WTC11 (cell line): Measurements from ENCODE around the gene PMP22.

Experiments used
- ESRRA ChIP-seq: sonication (generic); formaldehyde crosslinking; IDR thresholded peaks from 2 replicates; pipeline ENCODE4 v1.8.1; 2022; ENCODE audit warnings: mild to moderate bottlenecking, missing genetic modification reagents, borderline replicate concordance
- MXD4 ChIP-seq: fragments of 250-450 bp; sonication (Bioruptor Pico); IDR thresholded peaks from 2 replicates; pipeline ENCODE4 v1.8.0; 2021; ENCODE audit warnings: mild to moderate bottlenecking, moderate library complexity, borderline replicate concordance
- SMAD3 ChIP-seq: sonication (generic); formaldehyde crosslinking; IDR thresholded peaks from 2 replicates; pipeline ENCODE4 v1.8.0; 2022; ENCODE audit warnings: missing genetic modification reagents, mild to moderate bottlenecking, borderline replicate concordance
- SP1 ChIP-seq: sonication (generic); formaldehyde crosslinking; conservative IDR thresholded peaks from 2 replicates; pipeline ENCODE4 v1.8.1; 2022; ENCODE audit warnings: missing genetic modification reagents
- ZBTB21 ChIP-seq: sonication (generic); formaldehyde crosslinking; IDR thresholded peaks from 2 replicates; pipeline ENCODE4 v1.8.1; 2023; ENCODE audit warnings: mild to moderate bottlenecking, missing genetic modification reagents, borderline replicate concordance
- ZNF219 ChIP-seq: sonication (generic); formaldehyde crosslinking; IDR thresholded peaks from 2 replicates; pipeline ENCODE4 v1.8.0; 2023; ENCODE audit warnings: missing genetic modification reagents, mild to moderate bottlenecking, borderline replicate concordance
- ZNF317 ChIP-seq: sonication (generic); formaldehyde crosslinking; IDR thresholded peaks from 2 replicates; pipeline ENCODE4 v1.8.1; 2023; ENCODE audit warnings: low read depth, mild to moderate bottlenecking, moderate library complexity, missing genetic modification reagents, borderline replicate concordance
- TF ChIP-seq, protein P1 (sequence below): fragments of 200-600 bp; IDR thresholded peaks from 2 replicates; pipeline ENCODE4 v1.8.0; 2022; ENCODE audit warnings: antibody characterized with exemption
- TF ChIP-seq, protein P2 (sequence below): sonication (generic); formaldehyde crosslinking; IDR thresholded peaks from 2 replicates; pipeline ENCODE4 v1.8.0; 2022; ENCODE audit warnings: mild to moderate bottlenecking, missing genetic modification reagents
- TF ChIP-seq, protein P3 (sequence below): sonication (generic); formaldehyde crosslinking; IDR thresholded peaks from 2 replicates; pipeline ENCODE4 v1.8.0; 2022; ENCODE audit warnings: mild to moderate bottlenecking, missing genetic modification reagents
- TF ChIP-seq, protein P4 (sequence below): fragments of 250-450 bp; sonication (Bioruptor Pico); IDR thresholded peaks from 2 replicates; pipeline ENCODE4 v1.9.0; 2021; ENCODE audit warnings: mild to moderate bottlenecking
- TF ChIP-seq, protein P5 (sequence below): sonication (generic); formaldehyde crosslinking; IDR thresholded peaks from 2 replicates; pipeline ENCODE4 v1.8.1; 2022; ENCODE audit warnings: mild to moderate bottlenecking, moderate library complexity, missing genetic modification reagents
- TF ChIP-seq, protein P6 (sequence below): sonication (generic); formaldehyde crosslinking; IDR thresholded peaks from 2 replicates; pipeline ENCODE4 v1.8.0; 2022; ENCODE audit warnings: mild to moderate bottlenecking, missing genetic modification reagents
- TF ChIP-seq, protein P7 (sequence below): sonication (generic); formaldehyde crosslinking; IDR thresholded peaks from 2 replicates; pipeline ENCODE4 v1.8.1; 2023; ENCODE audit warnings: mild to moderate bottlenecking, missing genetic modification reagents, moderate library complexity

DNA sequence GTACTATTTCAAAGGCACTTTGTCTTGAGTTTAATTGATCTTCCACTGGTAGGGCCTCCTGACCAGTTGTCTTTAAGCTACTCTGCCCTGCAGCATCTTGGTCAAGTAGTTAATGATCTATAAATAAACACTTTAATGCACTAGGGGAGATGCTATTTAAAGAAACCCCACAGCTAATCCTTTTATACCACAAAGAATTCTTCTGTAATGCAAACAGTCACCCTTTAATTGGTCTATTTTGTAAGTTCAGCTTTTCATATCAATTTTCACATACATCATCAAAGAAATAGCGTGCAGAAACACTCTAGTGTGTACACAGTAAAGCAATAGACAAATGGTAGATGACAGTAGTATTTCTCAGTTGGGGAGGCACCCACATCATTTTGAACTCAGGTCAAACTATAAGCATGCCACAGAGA, 70.3 kb downstream of the PMP22 start:
- TF ChIP-seq ZBTB21 (CRISPR knock-in tag), result no peak
- TF ChIP-seq, protein P1, sequence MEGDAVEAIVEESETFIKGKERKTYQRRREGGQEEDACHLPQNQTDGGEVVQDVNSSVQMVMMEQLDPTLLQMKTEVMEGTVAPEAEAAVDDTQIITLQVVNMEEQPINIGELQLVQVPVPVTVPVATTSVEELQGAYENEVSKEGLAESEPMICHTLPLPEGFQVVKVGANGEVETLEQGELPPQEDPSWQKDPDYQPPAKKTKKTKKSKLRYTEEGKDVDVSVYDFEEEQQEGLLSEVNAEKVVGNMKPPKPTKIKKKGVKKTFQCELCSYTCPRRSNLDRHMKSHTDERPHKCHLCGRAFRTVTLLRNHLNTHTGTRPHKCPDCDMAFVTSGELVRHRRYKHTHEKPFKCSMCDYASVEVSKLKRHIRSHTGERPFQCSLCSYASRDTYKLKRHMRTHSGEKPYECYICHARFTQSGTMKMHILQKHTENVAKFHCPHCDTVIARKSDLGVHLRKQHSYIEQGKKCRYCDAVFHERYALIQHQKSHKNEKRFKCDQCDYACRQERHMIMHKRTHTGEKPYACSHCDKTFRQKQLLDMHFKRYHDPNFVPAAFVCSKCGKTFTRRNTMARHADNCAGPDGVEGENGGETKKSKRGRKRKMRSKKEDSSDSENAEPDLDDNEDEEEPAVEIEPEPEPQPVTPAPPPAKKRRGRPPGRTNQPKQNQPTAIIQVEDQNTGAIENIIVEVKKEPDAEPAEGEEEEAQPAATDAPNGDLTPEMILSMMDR, result no peak
- no peak for TF ChIP-seq ESRRA
- TF ChIP-seq, protein P2, sequence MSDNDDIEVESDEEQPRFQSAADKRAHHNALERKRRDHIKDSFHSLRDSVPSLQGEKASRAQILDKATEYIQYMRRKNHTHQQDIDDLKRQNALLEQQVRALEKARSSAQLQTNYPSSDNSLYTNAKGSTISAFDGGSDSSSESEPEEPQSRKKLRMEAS (CRISPR knock-in tag), result no peak
- no peak for TF ChIP-seq SP1
- TF ChIP-seq, protein P3, sequence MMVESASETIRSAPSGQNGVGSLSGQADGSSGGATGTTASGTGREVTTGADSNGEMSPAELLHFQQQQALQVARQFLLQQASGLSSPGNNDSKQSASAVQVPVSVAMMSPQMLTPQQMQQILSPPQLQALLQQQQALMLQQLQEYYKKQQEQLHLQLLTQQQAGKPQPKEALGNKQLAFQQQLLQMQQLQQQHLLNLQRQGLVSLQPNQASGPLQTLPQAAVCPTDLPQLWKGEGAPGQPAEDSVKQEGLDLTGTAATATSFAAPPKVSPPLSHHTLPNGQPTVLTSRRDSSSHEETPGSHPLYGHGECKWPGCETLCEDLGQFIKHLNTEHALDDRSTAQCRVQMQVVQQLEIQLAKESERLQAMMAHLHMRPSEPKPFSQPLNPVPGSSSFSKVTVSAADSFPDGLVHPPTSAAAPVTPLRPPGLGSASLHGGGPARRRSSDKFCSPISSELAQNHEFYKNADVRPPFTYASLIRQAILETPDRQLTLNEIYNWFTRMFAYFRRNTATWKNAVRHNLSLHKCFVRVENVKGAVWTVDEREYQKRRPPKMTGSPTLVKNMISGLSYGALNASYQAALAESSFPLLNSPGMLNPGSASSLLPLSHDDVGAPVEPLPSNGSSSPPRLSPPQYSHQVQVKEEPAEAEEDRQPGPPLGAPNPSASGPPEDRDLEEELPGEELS (CRISPR knock-in tag), result no peak
- TF ChIP-seq, protein P4, sequence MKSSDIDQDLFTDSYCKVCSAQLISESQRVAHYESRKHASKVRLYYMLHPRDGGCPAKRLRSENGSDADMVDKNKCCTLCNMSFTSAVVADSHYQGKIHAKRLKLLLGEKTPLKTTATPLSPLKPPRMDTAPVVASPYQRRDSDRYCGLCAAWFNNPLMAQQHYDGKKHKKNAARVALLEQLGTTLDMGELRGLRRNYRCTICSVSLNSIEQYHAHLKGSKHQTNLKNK (CRISPR knock-in tag), result no peak
- no peak for TF ChIP-seq ZNF317
- TF ChIP-seq, protein P5, sequence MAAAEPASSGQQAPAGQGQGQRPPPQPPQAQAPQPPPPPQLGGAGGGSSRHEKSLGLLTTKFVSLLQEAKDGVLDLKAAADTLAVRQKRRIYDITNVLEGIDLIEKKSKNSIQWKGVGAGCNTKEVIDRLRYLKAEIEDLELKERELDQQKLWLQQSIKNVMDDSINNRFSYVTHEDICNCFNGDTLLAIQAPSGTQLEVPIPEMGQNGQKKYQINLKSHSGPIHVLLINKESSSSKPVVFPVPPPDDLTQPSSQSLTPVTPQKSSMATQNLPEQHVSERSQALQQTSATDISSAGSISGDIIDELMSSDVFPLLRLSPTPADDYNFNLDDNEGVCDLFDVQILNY (CRISPR knock-in tag), result no peak
- TF ChIP-seq, protein P6, sequence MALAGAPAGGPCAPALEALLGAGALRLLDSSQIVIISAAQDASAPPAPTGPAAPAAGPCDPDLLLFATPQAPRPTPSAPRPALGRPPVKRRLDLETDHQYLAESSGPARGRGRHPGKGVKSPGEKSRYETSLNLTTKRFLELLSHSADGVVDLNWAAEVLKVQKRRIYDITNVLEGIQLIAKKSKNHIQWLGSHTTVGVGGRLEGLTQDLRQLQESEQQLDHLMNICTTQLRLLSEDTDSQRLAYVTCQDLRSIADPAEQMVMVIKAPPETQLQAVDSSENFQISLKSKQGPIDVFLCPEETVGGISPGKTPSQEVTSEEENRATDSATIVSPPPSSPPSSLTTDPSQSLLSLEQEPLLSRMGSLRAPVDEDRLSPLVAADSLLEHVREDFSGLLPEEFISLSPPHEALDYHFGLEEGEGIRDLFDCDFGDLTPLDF (CRISPR knock-in tag), result no peak
- TF ChIP-seq MXD4 (CRISPR knock-in tag), result no peak
- no peak for TF ChIP-seq SMAD3 (CRISPR knock-in tag)
- TF ChIP-seq ZNF219 (CRISPR knock-in tag), result no peak
- TF ChIP-seq, protein P7, sequence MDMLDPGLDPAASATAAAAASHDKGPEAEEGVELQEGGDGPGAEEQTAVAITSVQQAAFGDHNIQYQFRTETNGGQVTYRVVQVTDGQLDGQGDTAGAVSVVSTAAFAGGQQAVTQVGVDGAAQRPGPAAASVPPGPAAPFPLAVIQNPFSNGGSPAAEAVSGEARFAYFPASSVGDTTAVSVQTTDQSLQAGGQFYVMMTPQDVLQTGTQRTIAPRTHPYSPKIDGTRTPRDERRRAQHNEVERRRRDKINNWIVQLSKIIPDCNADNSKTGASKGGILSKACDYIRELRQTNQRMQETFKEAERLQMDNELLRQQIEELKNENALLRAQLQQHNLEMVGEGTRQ (CRISPR knock-in tag), result no peak
